HEK293 (cell line): ENCODE measurements around the gene IGF1R.

Experiments used
- CTCF ChIA-PET: fragments of 350-600 bp; formaldehyde crosslinking; extraction: SDS; loops from one replicate; lab custom pipeline; 2021; ENCODE audit warnings: antibody characterized with exemption; lab: Yijun Ruan, JAX
- POLR2A ChIA-PET: fragments of 300-600 bp; formaldehyde crosslinking; extraction: SDS; loops from one replicate; lab custom pipeline; 2020; ENCODE audit warnings: antibody characterized with exemption, inconsistent platforms; lab: Yijun Ruan, JAX
- H3K27ac ChIP-seq: fragments of 200-500 bp; sonication (Bioruptor generic); 2 replicates; pipeline ENCODE4 v1.5.1; 2014; ENCODE audit warnings: low read depth, low read length, control low read depth, inconsistent platforms; ENCODE audit errors: extremely low read depth
- H3K36me3 ChIP-seq, 2 experiments: fragments of 200-500 bp in 1 of 2; sonication (Bioruptor generic) in 1 of 2; 1 replicate in 1 of 2; 2 replicates in 1 of 2; pipeline ENCODE4 v1.5.1; 2014 to 2017; ENCODE audit warnings: inconsistent platforms in 2 of 2, low read length in 2 of 2; ENCODE audit not compliant: control insufficient read depth in 2 of 2, insufficient read depth in 1 of 2
- H3K4me1 ChIP-seq: fragments of 200-500 bp; sonication (Bioruptor generic); 2 replicates; pipeline ENCODE4 v1.5.1; 2014; ENCODE audit warnings: mild to moderate bottlenecking, low read length, inconsistent platforms; ENCODE audit not compliant: control insufficient read depth, insufficient read depth
- H3K4me3 ChIP-seq: 2 replicates; pipeline ENCODE4 v1.5.1; 2011; ENCODE audit warnings: low read depth, mild to moderate bottlenecking, control low read depth, low read length, moderate library complexity
- H3K9me3 ChIP-seq: fragments of 200-500 bp; sonication (Bioruptor generic); 2 replicates; pipeline ENCODE4 v1.5.1; 2014; ENCODE audit warnings: low read depth, low read length, inconsistent platforms; ENCODE audit not compliant: control insufficient read depth, insufficient read depth
- TRIM28 ChIP-seq: IDR thresholded peaks from 2 replicates; pipeline ENCODE4 v1.6.1; 2011; ENCODE audit warnings: low read length, control low read depth, borderline replicate concordance
- ZFHX2 ChIP-seq: fragments of 450-650 bp; formaldehyde crosslinking; conservative IDR thresholded peaks from 2 replicates; pipeline ENCODE4 v1.5.1; 2016; ENCODE audit warnings: missing biosample characterization, missing genetic modification characterization
- ZNF10 ChIP-seq: fragments of 450-650 bp; formaldehyde crosslinking; IDR thresholded peaks from 2 replicates; pipeline ENCODE4 v1.5.1; 2017; ENCODE audit warnings: missing biosample characterization, missing genetic modification characterization
- ZNF157 ChIP-seq: fragments of 450-650 bp; formaldehyde crosslinking; IDR thresholded peaks from 2 replicates; pipeline ENCODE4 v1.5.1; 2016; ENCODE audit warnings: missing biosample characterization, missing genetic modification characterization
- ZNF302 ChIP-seq: fragments of 450-650 bp; formaldehyde crosslinking; IDR thresholded peaks from 2 replicates; pipeline ENCODE4 v1.5.1; 2016; ENCODE audit warnings: missing biosample characterization, missing genetic modification characterization, low read depth
- ZNF311 ChIP-seq: fragments of 450-650 bp; formaldehyde crosslinking; IDR thresholded peaks from 2 replicates; pipeline ENCODE4 v1.5.1; 2017; ENCODE audit warnings: missing biosample characterization, missing genetic modification characterization, borderline replicate concordance
- ZNF391 ChIP-seq: fragments of 450-650 bp; formaldehyde crosslinking; IDR thresholded peaks from 2 replicates; pipeline ENCODE4 v1.5.1; 2016; ENCODE audit warnings: low read depth, missing biosample characterization, missing genetic modification characterization, borderline replicate concordance
- ZNF48 ChIP-seq: fragments of 450-650 bp; formaldehyde crosslinking; IDR thresholded peaks from 2 replicates; pipeline ENCODE4 v1.5.1; 2016; ENCODE audit warnings: missing biosample characterization, missing genetic modification characterization
- ZNF529 ChIP-seq: fragments of 450-650 bp; formaldehyde crosslinking; IDR thresholded peaks from 2 replicates; pipeline ENCODE4 v1.5.1; 2017; ENCODE audit warnings: missing genetic modification characterization, missing biosample characterization; ENCODE audit not compliant: insufficient replicate concordance
- ZSCAN18 ChIP-seq: fragments of 450-650 bp; formaldehyde crosslinking; IDR thresholded peaks from 2 replicates; pipeline ENCODE4 v1.5.1; 2016; ENCODE audit warnings: missing biosample characterization, missing genetic modification characterization
- ZSCAN23 ChIP-seq: fragments of 450-650 bp; formaldehyde crosslinking; IDR thresholded peaks from 2 replicates; pipeline ENCODE4 v1.5.1; 2016; ENCODE audit warnings: missing biosample characterization, missing genetic modification characterization
- TF ChIP-seq, protein P1 (sequence below): fragments of 450-650 bp; formaldehyde crosslinking; optimal IDR thresholded peaks from 2 replicates; pipeline ENCODE3; 2016; ENCODE audit warnings: missing biosample characterization, mild to moderate bottlenecking, missing genetic modification characterization
- TF ChIP-seq, protein P2 (sequence below): fragments of 450-650 bp; IDR thresholded peaks from 2 replicates; pipeline ENCODE4 v1.5.1; 2018; ENCODE audit warnings: missing biosample characterization, mild to moderate bottlenecking, missing genetic modification characterization
- TF ChIP-seq, protein P3 (sequence below): fragments of 450-650 bp; formaldehyde crosslinking; IDR thresholded peaks from 2 replicates; pipeline ENCODE4 v1.5.1; 2016; ENCODE audit warnings: missing biosample characterization, missing genetic modification characterization

IGF1R gene

DNA sequence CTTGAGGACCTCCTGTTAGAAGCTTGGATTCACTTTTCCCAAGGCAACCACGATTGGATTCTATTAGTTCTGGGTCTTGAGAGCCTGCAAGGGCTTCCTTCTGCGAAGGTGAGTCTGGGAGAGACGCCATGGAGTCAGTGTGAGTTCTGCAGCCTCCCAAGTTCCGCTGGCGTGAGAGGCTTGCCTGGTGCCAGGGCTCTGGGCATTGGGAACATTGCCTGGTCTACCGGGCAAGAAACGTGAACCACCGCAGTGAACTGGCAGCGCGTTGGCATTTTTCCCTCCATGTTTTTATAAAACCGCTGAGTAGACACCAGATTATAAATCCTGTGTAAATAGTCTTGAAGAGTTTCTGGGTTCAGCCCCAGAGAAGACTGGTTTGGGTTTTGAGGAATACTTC is 160.9 kb downstream of the IGF1R start (continued):
- TF ChIP-seq, protein P1, sequence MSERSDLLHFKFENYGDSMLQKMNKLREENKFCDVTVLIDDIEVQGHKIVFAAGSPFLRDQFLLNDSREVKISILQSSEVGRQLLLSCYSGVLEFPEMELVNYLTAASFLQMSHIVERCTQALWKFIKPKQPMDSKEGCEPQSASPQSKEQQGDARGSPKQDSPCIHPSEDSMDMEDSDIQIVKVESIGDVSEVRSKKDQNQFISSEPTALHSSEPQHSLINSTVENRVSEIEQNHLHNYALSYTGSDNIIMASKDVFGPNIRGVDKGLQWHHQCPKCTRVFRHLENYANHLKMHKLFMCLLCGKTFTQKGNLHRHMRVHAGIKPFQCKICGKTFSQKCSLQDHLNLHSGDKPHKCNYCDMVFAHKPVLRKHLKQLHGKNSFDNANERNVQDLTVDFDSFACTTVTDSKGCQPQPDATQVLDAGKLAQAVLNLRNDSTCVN (tag by site-specific recombination) = no peak
- TF ChIP-seq ZFHX2 (tag by site-specific recombination) = no peak
- no peak for TF ChIP-seq ZNF311
- TF ChIP-seq ZNF529 (tag by site-specific recombination) = no peak
- TF ChIP-seq, protein P2, sequence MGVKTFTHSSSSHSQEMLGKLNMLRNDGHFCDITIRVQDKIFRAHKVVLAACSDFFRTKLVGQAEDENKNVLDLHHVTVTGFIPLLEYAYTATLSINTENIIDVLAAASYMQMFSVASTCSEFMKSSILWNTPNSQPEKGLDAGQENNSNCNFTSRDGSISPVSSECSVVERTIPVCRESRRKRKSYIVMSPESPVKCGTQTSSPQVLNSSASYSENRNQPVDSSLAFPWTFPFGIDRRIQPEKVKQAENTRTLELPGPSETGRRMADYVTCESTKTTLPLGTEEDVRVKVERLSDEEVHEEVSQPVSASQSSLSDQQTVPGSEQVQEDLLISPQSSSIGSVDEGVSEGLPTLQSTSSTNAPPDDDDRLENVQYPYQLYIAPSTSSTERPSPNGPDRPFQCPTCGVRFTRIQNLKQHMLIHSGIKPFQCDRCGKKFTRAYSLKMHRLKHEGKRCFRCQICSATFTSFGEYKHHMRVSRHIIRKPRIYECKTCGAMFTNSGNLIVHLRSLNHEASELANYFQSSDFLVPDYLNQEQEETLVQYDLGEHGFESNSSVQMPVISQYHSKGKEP (tag by site-specific recombination) = no peak
- TF ChIP-seq ZNF391 = no peak
- TF ChIP-seq ZNF48 (tag by site-specific recombination) = no peak
- no peak for TF ChIP-seq ZNF10 (tag by site-specific recombination)

- H3K4me1 ChIP-seq = peaks cover 7% of the 10 kb centered on the region
Observed at GRCh38 chr15:98812716-98813446, 164.5 kb downstream of the IGF1R start.

GRCh38 chr15:98813951-98814350 is 165.6 kb downstream of the IGF1R start:
- POLR2A ChIA-PET = no interaction called here
- H3K27ac ChIP-seq = no peak overlapping the region
- TF ChIP-seq ZSCAN18 (tag by site-specific recombination) (no peak), ZNF157 (tag by site-specific recombination) (no peak), ZSCAN23 (tag by site-specific recombination) (no peak), ZNF302 (tag by site-specific recombination) (no peak)
- TF ChIP-seq, all 188 proteins: peak for 0
- H3K9me3 ChIP-seq = no peaks in the 10 kb centered on the region
- H3K4me3 ChIP-seq = no peak overlapping the region
- CTCF ChIA-PET = interaction anchor here (0.5 to 1.9 kb wide), 3 partner anchors 35 to 294 kb away, joined by 3 to 4 read pairs (median 3); no protein-coding TSS in a partner anchor
- H3K36me3 ChIP-seq = no peaks in the 10 kb centered on the region
- H3K4me1 ChIP-seq = peaks cover 7% of the 10 kb centered on the region

More at GRCh38 chr15:98812716-98813446, 164.5 kb downstream of the IGF1R start:
- H3K4me3 ChIP-seq = no peak overlapping the region
- no peaks in the 10 kb centered on the region for H3K36me3 ChIP-seq
- no peaks in the 10 kb centered on the region for H3K9me3 ChIP-seq
- TF ChIP-seq, protein P3, sequence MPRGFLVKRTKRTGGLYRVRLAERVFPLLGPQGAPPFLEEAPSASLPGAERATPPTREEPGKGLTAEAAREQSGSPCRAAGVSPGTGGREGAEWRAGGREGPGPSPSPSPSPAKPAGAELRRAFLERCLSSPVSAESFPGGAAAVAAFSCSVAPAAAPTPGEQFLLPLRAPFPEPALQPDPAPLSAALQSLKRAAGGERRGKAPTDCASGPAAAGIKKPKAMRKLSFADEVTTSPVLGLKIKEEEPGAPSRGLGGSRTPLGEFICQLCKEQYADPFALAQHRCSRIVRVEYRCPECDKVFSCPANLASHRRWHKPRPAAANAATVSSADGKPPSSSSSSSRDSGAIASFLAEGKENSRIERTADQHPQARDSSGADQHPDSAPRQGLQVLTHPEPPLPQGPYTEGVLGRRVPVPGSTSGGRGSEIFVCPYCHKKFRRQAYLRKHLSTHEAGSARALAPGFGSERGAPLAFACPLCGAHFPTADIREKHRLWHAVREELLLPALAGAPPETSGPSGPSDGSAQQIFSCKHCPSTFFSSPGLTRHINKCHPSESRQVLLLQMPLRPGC = no peak
- TF ChIP-seq TRIM28 = 0 out of 2 replicates have a peak, but pooled peaks have one; percentile 70
- ChIA-PET CTCF (interaction anchor here (0.9 to 1.0 kb wide), 2 partner anchors 33 to 91 kb away, joined by 3 to 4 read pairs; no protein-coding TSS in a partner anchor), POLR2A (no interaction called here)
- no peak overlapping the region for H3K27ac ChIP-seq
